Stimulated activated CD4-positive, alpha-beta T cell treated with anti-CD3 and anti-CD28 coated beads, Interleukin-12 subunit alpha, Interleukin-12 subunit beta, amount 100 ng/mL, for 24 hours (primary cell): ENCODE data around the gene ZNRD2.
"Not testable (repeated sequence)": the region's sequence is repeated elsewhere in the genome, so short reads cannot be mapped to it uniquely, and the experiment has no call there.

ENCODE experiments used
- DNase-seq, 2 experiments: peaks; one replicate each; pipeline ENCODE4 v3.0.0-alpha.2; 2020; ENCODE audit warnings: low read depth in 2 of 2

Gene ZNRD2

GRCh38 chr11:65555693-65556231, 14.5 kb upstream of the ZNRD2 start:
- DNase-seq, result no peak

DNA sequence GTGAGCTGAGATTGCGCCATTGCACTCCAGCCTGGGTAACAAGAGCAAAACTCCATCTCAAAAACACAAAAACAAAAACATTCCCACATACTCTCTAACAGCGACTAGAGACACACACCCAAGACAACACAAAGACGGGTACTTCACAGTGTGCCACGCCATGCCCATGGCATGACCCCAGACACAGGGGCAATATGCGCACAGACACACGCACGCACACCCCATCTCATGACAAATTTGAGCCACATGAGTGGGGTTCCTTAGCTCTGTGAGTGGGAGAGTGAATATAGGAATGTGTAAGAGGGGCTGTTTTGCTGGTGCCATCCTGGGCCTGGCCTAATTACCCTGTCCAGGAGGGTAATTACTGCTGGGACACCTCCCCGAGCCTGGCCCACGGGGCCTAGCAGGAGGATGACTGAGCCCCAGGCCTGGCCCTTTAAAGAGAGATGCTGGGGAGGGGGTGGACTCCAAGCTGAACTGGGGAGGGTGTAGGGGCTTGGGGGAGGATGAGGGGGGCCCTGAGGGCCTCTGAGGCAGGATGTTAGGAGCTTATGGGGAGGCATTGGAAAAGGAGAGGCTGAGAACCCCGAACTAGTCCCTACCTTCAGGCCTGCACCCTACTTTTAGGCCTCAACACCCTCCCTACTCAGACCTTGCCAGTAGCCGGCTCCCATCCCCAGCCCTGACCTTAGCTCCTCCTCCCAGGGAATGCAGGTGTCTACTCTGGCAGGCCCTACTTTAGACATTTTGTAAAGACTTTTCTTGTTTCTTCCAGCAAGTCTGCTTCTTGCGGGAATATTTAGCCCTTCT, 13.6 kb upstream of the ZNRD2 start:
- DNase-seq, result no peak

- no peak for DNase-seq
Observed at GRCh38 chr11:65557280-65558001, 12.8 kb upstream of the ZNRD2 start.

- no peak for DNase-seq
Observed at GRCh38 chr11:65558002-65558929, 12.0 kb upstream of the ZNRD2 start, which contains the start of gene LTBP3. LTBP3 (minus strand) TSS chr11:65558359; CDS start chr11:65557959, 400 bp downstream.

DNA sequence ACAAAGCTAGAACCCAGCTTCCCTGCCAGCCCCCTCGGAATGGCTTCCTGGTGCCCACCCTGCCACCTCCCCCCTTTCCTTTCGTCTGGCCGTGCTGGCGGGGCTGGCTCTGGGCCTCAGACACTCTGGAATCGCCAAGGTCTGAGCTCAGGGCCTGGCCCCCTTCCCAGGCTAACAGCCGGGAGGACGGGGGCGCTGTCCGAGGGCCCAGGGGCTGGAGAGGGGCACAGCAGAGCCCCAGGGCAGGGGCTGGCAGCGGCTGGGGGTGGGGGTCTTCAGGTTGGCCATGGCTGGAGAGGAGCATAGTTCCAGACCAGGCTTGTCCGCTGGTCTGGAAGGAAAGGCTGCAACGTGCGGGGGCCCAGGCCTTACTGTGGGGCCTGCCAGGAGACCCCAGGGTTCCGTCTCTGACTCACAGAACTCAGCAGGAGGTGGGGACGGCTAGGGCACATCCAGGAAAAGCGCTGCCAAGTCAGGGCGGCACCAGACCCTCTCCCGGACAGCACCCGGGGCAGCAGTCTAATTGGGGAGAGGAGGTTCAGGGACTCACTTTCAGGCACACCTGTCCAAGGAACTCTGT, 11.3 kb upstream of the ZNRD2 start:
- DNase-seq, result no peak

- DNase-seq, result no peak
Observed at GRCh38 chr11:65559535-65559934, 10.7 kb upstream of the ZNRD2 start.

DNA sequence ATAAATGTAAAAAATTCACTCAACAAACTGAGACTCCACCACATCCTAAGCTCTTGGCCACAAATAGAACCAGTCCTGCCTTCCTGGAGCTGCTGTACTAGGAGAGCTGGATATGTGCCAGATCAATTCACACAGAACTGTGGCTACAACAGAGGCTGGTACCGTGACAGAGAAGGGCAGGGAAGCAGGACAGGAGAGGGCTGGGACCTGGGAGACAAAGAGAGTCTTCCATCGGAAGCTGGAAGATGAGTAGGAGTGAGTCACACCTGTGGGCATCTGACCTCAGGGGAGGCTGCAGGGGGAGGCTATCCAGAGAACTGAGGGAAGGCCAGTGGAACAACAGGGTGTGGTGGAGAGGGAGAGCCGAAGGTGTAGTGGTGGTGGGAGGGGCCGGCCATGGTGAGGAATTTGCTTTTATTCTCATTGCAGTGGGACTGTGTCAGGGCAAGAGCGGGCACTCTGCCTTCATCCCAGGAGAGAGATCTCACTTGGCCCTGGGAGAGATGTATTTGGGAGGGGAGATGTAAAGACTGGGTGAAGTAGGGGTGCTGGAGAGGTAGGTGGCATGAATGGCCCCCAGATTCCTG, 10.2 kb upstream of the ZNRD2 start:
- DNase-seq, result no peak

GRCh38 chr11:65560555-65561418, 9.5 kb upstream of the ZNRD2 start:
- DNase-seq, result no peak

DNA sequence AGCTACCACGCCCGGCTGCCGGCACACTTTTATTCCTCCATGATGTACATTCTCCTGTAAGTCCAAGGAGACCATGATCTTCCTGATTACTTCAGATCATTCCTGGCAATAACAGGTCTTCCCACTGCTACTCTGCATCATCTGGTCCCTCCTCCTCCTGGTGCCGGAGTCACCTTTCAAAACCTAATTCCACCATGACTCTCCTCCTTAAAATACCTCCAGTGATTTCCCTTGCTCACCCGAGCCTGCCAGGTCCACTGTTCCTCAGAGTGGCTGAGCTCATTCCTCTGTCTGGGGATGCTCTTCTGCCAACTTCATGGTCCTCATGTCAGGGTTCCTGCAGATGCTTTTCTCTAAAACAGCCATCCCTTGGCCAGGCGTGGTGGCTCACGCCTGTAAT, 8.3 kb upstream of the ZNRD2 start:
- no peak for DNase-seq

- no peak for DNase-seq
Observed at GRCh38 chr11:65562788-65563187, 7.5 kb upstream of the ZNRD2 start.

DNA sequence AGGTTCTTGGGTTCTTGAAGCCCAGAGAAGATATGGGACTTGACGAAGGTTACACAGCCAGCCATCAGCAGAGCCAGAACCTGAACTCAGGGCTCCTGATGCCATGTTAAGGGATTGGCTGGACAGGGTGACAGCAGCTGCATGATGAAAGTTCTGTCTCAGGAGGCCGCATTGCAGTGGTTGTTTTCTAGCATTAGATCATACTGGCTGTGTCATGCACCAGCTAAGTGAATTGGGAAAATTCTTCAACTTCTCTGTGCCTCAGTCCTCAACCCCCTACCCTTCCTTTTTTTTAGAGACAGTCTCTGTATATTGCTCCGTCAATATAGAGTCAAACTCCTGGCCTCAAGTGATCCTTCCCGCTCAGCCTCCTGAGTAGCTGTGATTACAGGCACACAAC, 6.7 kb upstream of the ZNRD2 start:
- DNase-seq, result no peak

DNA sequence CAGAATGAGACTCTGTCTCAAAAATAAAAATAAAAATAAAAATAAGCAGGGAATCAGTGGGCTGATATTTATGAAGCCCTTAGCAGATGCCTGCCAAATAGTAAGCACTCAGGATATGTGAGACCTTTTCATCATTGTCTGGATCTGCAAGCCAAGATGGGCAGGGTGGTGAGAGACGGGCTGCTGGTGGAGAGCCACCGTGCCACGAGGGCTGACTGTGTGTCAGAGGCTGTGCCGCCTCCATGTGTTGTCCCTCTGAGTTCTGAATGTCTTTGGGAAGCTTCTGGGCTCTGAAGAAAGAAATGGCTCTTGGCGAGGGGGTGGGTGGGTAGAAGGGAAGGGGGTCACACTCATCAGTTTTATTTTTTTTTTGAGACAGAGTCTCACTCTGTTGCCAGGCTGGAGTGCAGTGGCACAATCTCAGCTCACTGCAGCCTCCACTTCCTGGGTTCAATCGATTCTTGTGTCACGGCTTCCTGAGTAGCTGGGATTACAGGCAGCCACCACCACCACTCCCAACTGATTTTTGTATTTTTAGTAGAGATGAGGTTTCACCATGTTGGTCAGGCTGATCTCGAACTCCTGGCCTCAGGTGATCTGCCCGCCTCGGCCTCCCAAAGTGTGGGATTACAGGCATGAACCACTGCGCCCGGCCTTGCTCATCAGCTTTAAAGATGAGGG, 5.3 kb upstream of the ZNRD2 start:
- not testable (repeated sequence) for DNase-seq

DNA sequence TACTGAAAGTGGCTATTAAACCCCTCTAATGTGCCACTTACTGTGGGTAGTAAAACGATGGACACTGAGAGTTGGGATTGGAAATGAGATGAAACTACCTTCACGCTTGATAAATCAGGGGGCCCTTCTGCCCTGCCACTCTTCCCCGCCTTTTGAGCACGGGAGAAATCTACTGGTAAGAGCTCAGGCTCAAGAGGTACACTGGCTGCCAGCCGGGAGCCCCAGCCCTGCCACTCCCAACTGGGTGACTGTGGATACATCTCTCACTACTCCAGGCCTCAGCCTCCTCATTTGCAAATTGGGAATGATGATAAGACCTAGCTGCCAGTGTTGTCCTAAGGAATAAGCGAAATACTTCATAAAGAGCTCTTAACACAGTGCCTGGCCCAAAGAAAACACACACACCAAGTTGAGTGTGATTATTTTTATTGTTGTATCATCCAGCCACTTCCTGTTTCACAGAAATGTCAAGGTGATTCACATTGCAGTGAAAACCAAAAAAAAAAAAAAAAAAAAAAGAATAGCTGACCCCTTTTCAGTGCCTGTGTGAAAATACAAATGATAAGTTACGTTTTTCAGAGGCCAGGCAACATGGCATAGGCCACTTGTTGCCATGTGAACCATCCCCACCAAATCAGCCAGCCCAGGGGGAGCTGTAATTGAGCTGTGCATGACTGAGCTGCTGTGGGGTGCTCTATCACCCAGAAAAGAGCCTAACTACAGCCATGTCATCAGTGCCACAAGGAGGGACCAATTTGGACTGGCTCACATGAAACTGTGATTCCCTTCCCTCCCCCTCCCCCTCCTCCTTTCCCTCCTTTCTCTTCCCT, 4.4 kb upstream of the ZNRD2 start:
- no peak for DNase-seq

DNA sequence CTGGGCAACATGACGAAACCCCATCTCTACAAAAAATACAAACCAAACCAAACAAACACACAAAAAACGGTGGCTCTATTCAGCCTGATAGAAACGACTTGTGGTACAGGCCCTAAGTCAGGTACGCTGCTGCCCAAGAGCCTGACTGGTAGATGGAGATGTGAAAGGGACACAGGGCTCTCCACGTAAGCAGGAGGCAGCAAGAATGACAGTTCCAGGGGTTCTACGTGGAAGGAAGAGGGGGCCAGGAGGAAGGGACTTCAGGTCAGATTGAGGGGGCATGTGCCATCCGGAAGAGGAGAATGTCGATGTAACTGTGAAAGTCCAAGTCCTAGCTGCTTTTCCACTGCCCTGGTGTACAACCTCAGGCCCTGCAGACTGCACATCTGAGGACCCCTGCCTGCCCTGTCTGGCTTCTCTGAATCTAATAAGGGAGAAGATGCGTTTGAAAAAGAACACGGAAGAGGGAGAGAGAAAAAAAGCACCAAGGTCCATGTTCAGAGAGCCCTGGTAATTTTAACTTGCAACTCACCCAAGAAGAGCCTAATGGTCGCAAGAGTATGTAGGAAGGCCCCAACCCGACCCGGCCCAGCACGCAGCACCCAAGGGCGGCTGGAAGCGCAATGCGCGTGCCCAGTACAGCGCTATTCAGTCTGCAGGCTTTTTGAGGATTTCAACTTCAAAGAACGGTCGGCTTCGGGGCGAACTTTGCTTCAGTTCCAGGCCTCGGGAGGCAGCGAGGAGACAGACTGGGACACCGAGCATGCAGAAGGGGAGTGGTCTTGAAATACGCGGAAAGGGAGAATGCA, 909 bp upstream of the ZNRD2 start:
- DNase-seq, result no peak

- DNase-seq, result no peak
Observed at GRCh38 chr11:65571420-65571819, 1.1 kb downstream of the ZNRD2 start.

DNA sequence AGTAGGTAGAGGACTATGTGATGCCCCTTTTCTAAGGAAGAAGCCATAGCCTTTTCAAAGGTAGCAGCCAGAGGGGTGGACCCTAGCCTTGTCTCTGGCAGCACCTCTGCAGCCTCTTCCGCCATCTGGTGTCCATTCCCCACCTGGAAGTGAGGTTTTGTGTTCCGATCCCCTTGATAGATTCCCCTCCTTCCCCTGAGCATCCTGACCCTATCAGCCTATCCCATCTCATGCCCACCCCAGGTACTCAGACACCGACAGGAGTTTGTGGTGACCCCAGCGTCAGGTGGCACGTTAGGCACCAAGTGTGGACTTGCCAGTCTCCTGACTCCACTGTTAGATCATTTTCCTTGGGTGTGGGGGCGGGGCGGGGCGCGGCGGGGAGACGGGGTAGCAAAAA, 1.7 kb downstream of the ZNRD2 start:
- no peak for DNase-seq

DNA sequence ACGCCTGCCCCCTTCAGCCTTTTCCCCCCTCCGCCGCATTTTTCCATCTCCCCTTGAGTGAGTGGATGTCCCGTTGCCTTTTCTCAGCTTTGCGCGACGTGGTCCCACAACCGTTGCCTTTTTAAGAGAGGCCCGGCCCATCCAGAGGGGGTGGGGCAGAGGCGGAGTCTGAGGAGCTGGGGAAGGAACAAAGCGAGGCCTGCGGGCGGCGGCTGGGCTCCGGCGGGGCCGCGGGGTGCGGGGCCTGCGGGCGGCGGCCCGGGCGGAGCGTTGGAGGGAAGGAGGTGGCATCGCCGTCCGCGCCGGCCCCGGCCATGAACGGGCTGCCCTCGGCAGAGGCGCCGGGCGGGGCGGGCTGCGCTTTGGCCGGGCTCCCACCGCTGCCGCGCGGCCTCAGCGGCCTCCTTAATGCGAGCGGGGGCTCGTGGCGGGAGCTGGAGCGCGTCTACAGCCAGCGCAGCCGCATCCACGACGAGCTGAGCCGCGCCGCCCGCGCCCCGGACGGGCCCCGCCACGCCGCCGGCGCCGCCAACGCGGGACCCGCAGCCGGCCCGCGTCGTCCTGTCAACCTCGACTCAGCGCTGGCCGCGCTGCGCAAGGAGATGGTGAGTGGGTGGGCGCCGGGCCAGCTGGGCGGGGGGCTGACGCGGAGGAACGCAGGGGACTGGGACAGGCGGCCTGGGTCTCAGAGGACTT, 2.2 kb downstream of the ZNRD2 start, which contains the start of gene FAM89B:
Gene FAM89B (plus strand): TSS at position 183 of the 696 bp plus-strand sequence. CDS start 132 bp downstream, at position 315.
- peak; percentile 73 to 91 for DNase-seq
